Measurements from ENCODE around the gene CCNL2. TPM values are rescaled to one million over a fixed set of nuclear protein-coding genes. Genes with fewer than 3 reads are reported as not detected.

CCNL2 gene
- total and polyA plus RNA-seq, 2 of the 13 experiments (the other 11 are each of a cell fraction or from before 2014, with no cell fraction given): 105 to 340 TPM

- no peak for TF ChIP-seq PBX2 (CRISPR knock-in tag; IDR thresholded peaks at IDR 0.05)
- TF ChIP-seq ZNF430 (CRISPR knock-in tag; IDR thresholded peaks at IDR 0.05): no peak
- TF ChIP-seq SP4 (CRISPR knock-in tag; IDR thresholded peaks at IDR 0.05): 0 out of 2 replicates have a peak, but pooled peaks have one; percentile 30
- TF ChIP-seq ZNF816 (CRISPR knock-in tag; IDR thresholded peaks at IDR 0.05; ENCODE audit: borderline replicate concordance): no peak
- TF ChIP-seq CERS6 (CRISPR knock-in tag; IDR thresholded peaks at IDR 0.05): no peak
- no peak for TF ChIP-seq PRPF4 (IDR thresholded peaks at IDR 0.05; ENCODE audit: low read depth, low read length, poor library complexity, severe bottlenecking)
- TF ChIP-seq ZNF629 (CRISPR knock-in tag; conservative IDR thresholded peaks at IDR 0.05): no peak
- no peak; the same call in 1 of the 2 replicates for TF ChIP-seq DMAP1 (CRISPR knock-in tag; IDR thresholded peaks at IDR 0.05)
- no peak for TF ChIP-seq FOXP4 (CRISPR knock-in tag; IDR thresholded peaks at IDR 0.05)
- no peak for TF ChIP-seq SNRNP70 (IDR thresholded peaks at IDR 0.05; ENCODE audit: low read depth, low read length)
- no peak for TF ChIP-seq ADNP (CRISPR knock-in tag; IDR thresholded peaks at IDR 0.05)
- no peak for TF ChIP-seq SATB2 (CRISPR knock-in tag; IDR thresholded peaks at IDR 0.05)
- TF ChIP-seq GPN1 (CRISPR knock-in tag; IDR thresholded peaks at IDR 0.05; ENCODE audit: borderline replicate concordance): no peak
- TF ChIP-seq ZNF678 (CRISPR knock-in tag; IDR thresholded peaks at IDR 0.05): no peak
- TF ChIP-seq NONO (IDR thresholded peaks at IDR 0.05): no peak
- 0 out of 2 replicates have a peak, but pooled peaks have one; percentile 31 for TF ChIP-seq NONO (CRISPR knock-in tag; conservative IDR thresholded peaks at IDR 0.05)
- TF ChIP-seq KMT2A (CRISPR knock-in tag; IDR thresholded peaks at IDR 0.05): no peak; the same call in 1 of the 2 replicates
- no peak for TF ChIP-seq ZNF598 (CRISPR knock-in tag; IDR thresholded peaks at IDR 0.05; ENCODE audit: borderline replicate concordance)
- no peak for TF ChIP-seq AHR (CRISPR knock-in tag; IDR thresholded peaks at IDR 0.05)
- no peak for TF ChIP-seq HIVEP1 (CRISPR knock-in tag; IDR thresholded peaks at IDR 0.05)
- TF ChIP-seq ZNF609 (CRISPR knock-in tag; IDR thresholded peaks at IDR 0.05; ENCODE audit: borderline replicate concordance): 0 out of 2 replicates have a peak, but pooled peaks have one; percentile 21
- 0 out of 2 replicates have a peak, but pooled peaks have one; percentile 36 for TF ChIP-seq ZNF501 (CRISPR knock-in tag; IDR thresholded peaks at IDR 0.05)
These were observed 26.8 kb upstream of the CCNL2 start (continued) for GRCh38 chr1:1425753-1426495.
